Keratinocyte (primary cell): ENCODE data around the gene NELL2.

Experiments used
- CTCF ChIP-seq, 3 experiments: IDR thresholded peaks in 1 of 3; conservative IDR thresholded peaks in 1 of 3; optimal IDR thresholded peaks in 1 of 3; 2 replicates in 2 of 3; 3 replicates in 1 of 3; pipeline versions ENCODE3 to v1.5.1; 2011; ENCODE audit warnings: low read length in 3 of 3, mild to moderate bottlenecking in 3 of 3, moderate library complexity in 2 of 3, control low read depth in 1 of 3, inconsistent platforms in 1 of 3; ENCODE audit not compliant: insufficient read depth in 2 of 3; ENCODE audit errors: extremely low read depth in 1 of 3
- EZH2 ChIP-seq: IDR thresholded peaks from one replicate; pipeline ENCODE4 v1.6.1; 2012; ENCODE audit warnings: inconsistent platforms, mild to moderate bottlenecking, low read length, moderate library complexity

GRCh38 chr12:44839785-44840184 is 36.3 kb downstream of the NELL2 start:
- TF ChIP-seq EZH2, result no peak
- TF ChIP-seq CTCF (optimal IDR thresholded peaks at IDR 0.05 in 1 of 3, IDR thresholded peaks at IDR 0.05 in 1 of 3, conservative IDR thresholded peaks at IDR 0.05 in 1 of 3; ENCODE audit: extremely low read depth in 1 of 3, insufficient read depth in 2 of 3, low read length in 3 of 3), result no peak
